NCI-H1092 (cell line): ENCODE data around the gene CD247.

ENCODE experiments used
- DNase-seq: peaks from one replicate; lab custom pipeline; 2025; lab: John Stamatoyannopoulos, UW

The CD247 gene

GRCh38 chr1:167463080-167463479 lies 55.2 kb downstream of the CD247 start:
- no peak for DNase-seq

GRCh38 chr1:167462341-167462740 lies 56.0 kb downstream of the CD247 start:
- DNase-seq, result no peak

- DNase-seq, result no peak
These were observed 57.5 kb downstream of the CD247 start for GRCh38 chr1:167460836-167461235.

- no peak for DNase-seq
These were observed 60.3 kb downstream of the CD247 start for GRCh38 chr1:167457936-167458584.

- no peak for DNase-seq
These were observed 61.4 kb downstream of the CD247 start for GRCh38 chr1:167456926-167457325.

- no peak for DNase-seq
These were observed 61.8 kb downstream of the CD247 start for GRCh38 chr1:167456524-167456923.

GRCh38 chr1:167455786-167456446 lies 62.4 kb downstream of the CD247 start:
- DNase-seq, result no peak

- DNase-seq, result peak; percentile 50
These were observed 63.2 kb downstream of the CD247 start for GRCh38 chr1:167454894-167455785.

- DNase-seq, result no peak
These were observed 63.9 kb downstream of the CD247 start for GRCh38 chr1:167454304-167454893.

- DNase-seq, result no peak
These were observed 65.2 kb downstream of the CD247 start for GRCh38 chr1:167453123-167453522.

GRCh38 chr1:167452483-167452882 lies 65.8 kb downstream of the CD247 start:
- no peak for DNase-seq

GRCh38 chr1:167450843-167451242 lies 67.5 kb downstream of the CD247 start:
- DNase-seq, result no peak

GRCh38 chr1:167447521-167448136 lies 70.7 kb downstream of the CD247 start:
- no peak for DNase-seq

GRCh38 chr1:167446966-167447365 lies 71.4 kb downstream of the CD247 start:
- no peak for DNase-seq

GRCh38 chr1:167443757-167444156 lies 74.6 kb downstream of the CD247 start:
- no peak for DNase-seq

GRCh38 chr1:167442854-167443565 lies 75.3 kb downstream of the CD247 start:
- DNase-seq, result no peak

- DNase-seq, result peak; percentile 81
These were observed 76.0 kb downstream of the CD247 start for GRCh38 chr1:167442142-167442848.

GRCh38 chr1:167441222-167441621 lies 77.1 kb downstream of the CD247 start:
- no peak for DNase-seq

GRCh38 chr1:167440776-167441175 lies 77.6 kb downstream of the CD247 start:
- no peak for DNase-seq

- DNase-seq, result no peak
These were observed 78.0 kb downstream of the CD247 start for GRCh38 chr1:167440345-167440744.
